Neuronal stem cell (in vitro differentiated cells): ENCODE measurements around the gene SIGLEC1.

Experiments used
- DNase-seq: peaks from one replicate; pipeline ENCODE4 v3.0.0-alpha.2; 2013; ENCODE audit warnings: low spot score
- H2AFZ ChIP-seq: one replicate; pipeline ENCODE4 v1.6.1; 2013; ENCODE audit warnings: mild to moderate bottlenecking, low read length, inconsistent platforms
- H2AK5ac ChIP-seq: 2 replicates; pipeline ENCODE4 v1.6.1; 2013; ENCODE audit warnings: low read depth, mild to moderate bottlenecking, inconsistent platforms, low read length, moderate library complexity, mixed read lengths
- H2BK120ac ChIP-seq: 2 replicates; pipeline ENCODE4 v1.6.1; 2013; ENCODE audit warnings: low read depth, mild to moderate bottlenecking, inconsistent platforms, low read length, moderate library complexity, mixed read lengths
- H2BK12ac ChIP-seq: one replicate; pipeline ENCODE4 v1.6.1; 2013; ENCODE audit warnings: low read length, inconsistent platforms
- H2BK15ac ChIP-seq: 2 replicates; pipeline ENCODE4 v1.6.1; 2013; ENCODE audit warnings: mild to moderate bottlenecking, low read length, inconsistent platforms, mixed read lengths
- H2BK5ac ChIP-seq: one replicate; pipeline ENCODE4 v1.6.1; 2013; ENCODE audit warnings: inconsistent platforms, mild to moderate bottlenecking, low read length, moderate library complexity
- H3K14ac ChIP-seq: one replicate; pipeline ENCODE4 v1.6.1; 2013; ENCODE audit warnings: low read length, inconsistent platforms
- H3K18ac ChIP-seq: 2 replicates; pipeline ENCODE4 v1.6.1; 2013; ENCODE audit warnings: low read length, inconsistent platforms
- H3K23ac ChIP-seq: 2 replicates; pipeline ENCODE4 v1.6.1; 2013; ENCODE audit warnings: low read depth, mild to moderate bottlenecking, mixed read lengths, low read length, inconsistent platforms; ENCODE audit not compliant: poor library complexity
- H3K27ac ChIP-seq: replicated peaks from 3 replicates; pipeline ENCODE4 v1.5.1; 2013; ENCODE audit warnings: low read length, inconsistent platforms
- H3K27me3 ChIP-seq, 3 experiments: 2 replicates each; pipeline ENCODE4 v1.6.1; 2013; ENCODE audit warnings: low read length in 3 of 3, mild to moderate bottlenecking in 2 of 3, inconsistent platforms in 1 of 3, low read depth in 1 of 3, mixed read lengths in 1 of 3, moderate library complexity in 1 of 3; ENCODE audit not compliant: control insufficient read depth in 3 of 3, insufficient read depth in 3 of 3
- H3K36me3 ChIP-seq, 2 donors: replicated peaks in 1 of 2; 2 replicates each; pipeline ENCODE4 v1.6.1; 2013; ENCODE audit warnings: low read length in 2 of 2; ENCODE audit not compliant: control insufficient read depth in 2 of 2, insufficient read depth in 2 of 2
- H3K4ac ChIP-seq: 2 replicates; pipeline ENCODE4 v1.6.1; 2013; ENCODE audit warnings: inconsistent platforms, mild to moderate bottlenecking, low read length, moderate library complexity
- H3K4me1 ChIP-seq, 2 donors: 1 replicate in 1 of 2; 2 replicates in 1 of 2; pipeline ENCODE4 v1.6.1; 2013; ENCODE audit warnings: low read length in 2 of 2, low read depth in 1 of 2; ENCODE audit not compliant: control insufficient read depth in 2 of 2, insufficient read depth in 1 of 2
- H3K4me2 ChIP-seq: one replicate; pipeline ENCODE4 v1.6.1; 2013; ENCODE audit warnings: mild to moderate bottlenecking, low read length, inconsistent platforms; ENCODE audit not compliant: insufficient read depth, poor library complexity, severe bottlenecking
- H3K4me3 ChIP-seq, 2 donors: 2 replicates each; pipeline ENCODE4 v1.5.1; 2013; ENCODE audit warnings: low read length in 2 of 2, mild to moderate bottlenecking in 2 of 2, inconsistent platforms in 1 of 2, moderate library complexity in 1 of 2
- H3K79me1 ChIP-seq: one replicate; pipeline ENCODE4 v1.6.1; 2013; ENCODE audit warnings: low read depth, mild to moderate bottlenecking, inconsistent platforms, low read length, moderate library complexity
- H3K9ac ChIP-seq: one replicate; pipeline ENCODE4 v1.6.1; 2013; ENCODE audit warnings: mild to moderate bottlenecking, low read depth, low read length, inconsistent platforms; ENCODE audit not compliant: poor library complexity
- H3K9me3 ChIP-seq, 2 donors: replicated peaks in 1 of 2; 2 replicates each; pipeline versions ENCODE3 to v1.6.1; 2013; ENCODE audit warnings: low read length in 2 of 2, mild to moderate bottlenecking in 2 of 2, inconsistent platforms in 1 of 2, low read depth in 1 of 2, mixed read lengths in 1 of 2, moderate library complexity in 1 of 2; ENCODE audit not compliant: control insufficient read depth in 2 of 2, insufficient read depth in 1 of 2
- H4K8ac ChIP-seq: one replicate; pipeline ENCODE4 v1.6.1; 2013; ENCODE audit warnings: low read depth, mild to moderate bottlenecking, inconsistent platforms, low read length, moderate library complexity
- H4K91ac ChIP-seq: one replicate; pipeline ENCODE4 v1.6.1; 2013; ENCODE audit warnings: low read length, low read depth, mild to moderate bottlenecking, inconsistent platforms; ENCODE audit not compliant: poor library complexity
- WGBS, 2 donors: extraction: QIAGEN DNeasy Blood & Tissue Kit; methylation state at CpG; one replicate each; pipeline ENCODE4 v1.1.7; 2013; ENCODE audit warnings: missing lambda C conversion rate in 2 of 2, mixed read lengths in 1 of 2; ENCODE audit not compliant: insufficient read length in 2 of 2, insufficient replicate concordance in 1 of 2; ENCODE audit errors: extremely low coverage in 2 of 2; 5-methylcytosine and 5-hydroxymethylcytosine counted together

SIGLEC1 gene

DNA sequence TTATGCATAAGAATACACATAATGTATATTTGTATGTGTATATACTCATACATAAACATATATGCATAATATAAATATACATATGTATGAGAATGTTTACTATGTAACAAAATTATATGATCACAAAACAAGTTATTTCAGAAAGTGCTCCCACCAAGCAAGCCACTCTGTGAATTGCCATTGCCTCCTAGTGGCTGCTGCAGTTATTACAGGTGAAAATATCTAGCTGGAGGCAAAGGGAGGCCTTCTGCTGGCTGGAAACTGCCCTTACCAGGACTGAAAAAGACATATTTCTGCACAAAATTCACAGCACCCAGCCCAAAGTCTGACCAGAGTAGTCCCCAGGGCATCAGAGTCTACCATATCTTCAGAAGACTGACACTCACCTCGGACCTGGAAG is 16.2 kb downstream of the SIGLEC1 start:
- no peaks in the 10 kb centered on the region for H3K36me3 ChIP-seq
- H2BK15ac ChIP-seq = no peak overlapping the region
- no peak overlapping the region for H3K4me2 ChIP-seq
- no peak overlapping the region for H2BK5ac ChIP-seq
- H2BK120ac ChIP-seq = no peak overlapping the region
- no peak overlapping the region for H3K27ac ChIP-seq
- H3K4ac ChIP-seq = no peak overlapping the region
- no CpG with 5 or more reads among the region's 1 CpG for WGBS, 2 donors
- no peak overlapping the region for H3K9ac ChIP-seq
- no peaks in the 10 kb centered on the region for H3K4me1 ChIP-seq
- DNase-seq = no peak
- H3K4me3 ChIP-seq = no peak overlapping the region
- H3K79me1 ChIP-seq = no peaks in the 10 kb centered on the region
- no peak overlapping the region for H4K8ac ChIP-seq
- H2AK5ac ChIP-seq = no peak overlapping the region
- peaks cover 0 to 6% (median 0%) of the 10 kb centered on the region in 3 experiments for H3K27me3 ChIP-seq
- no peak overlapping the region for H3K18ac ChIP-seq
- H2AFZ ChIP-seq = no peak overlapping the region
- no peak overlapping the region for H3K23ac ChIP-seq
- no peak overlapping the region for H4K91ac ChIP-seq
- H3K9me3 ChIP-seq = peaks cover 0 to 6% of the 10 kb centered on the region in 2 donors
- no peak overlapping the region for H3K14ac ChIP-seq
- no peak overlapping the region for H2BK12ac ChIP-seq

DNA sequence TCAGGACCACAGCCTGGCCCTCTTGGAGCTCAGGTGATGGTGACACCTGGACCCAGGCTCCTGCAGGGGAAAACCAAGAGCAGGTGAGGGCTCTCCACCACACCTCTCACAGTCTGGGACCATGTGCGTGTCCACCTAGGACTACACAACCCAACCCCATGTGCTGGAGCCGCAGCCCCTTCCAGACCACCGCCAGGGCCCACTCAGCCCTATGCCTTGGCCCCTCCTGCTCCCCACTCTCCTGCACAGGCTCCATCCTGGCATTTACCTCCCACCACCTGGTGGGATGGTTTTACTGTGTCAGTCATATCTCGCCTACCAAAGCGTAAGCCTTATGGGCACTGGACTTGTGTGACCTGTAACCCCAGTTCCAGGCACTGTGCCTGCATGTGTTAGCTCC is 17.5 kb downstream of the SIGLEC1 start:
- H3K4me3 ChIP-seq = no peak overlapping the region
- no CpG with 5 or more reads among the region's 5 CpGs for WGBS, 2 donors

DNA sequence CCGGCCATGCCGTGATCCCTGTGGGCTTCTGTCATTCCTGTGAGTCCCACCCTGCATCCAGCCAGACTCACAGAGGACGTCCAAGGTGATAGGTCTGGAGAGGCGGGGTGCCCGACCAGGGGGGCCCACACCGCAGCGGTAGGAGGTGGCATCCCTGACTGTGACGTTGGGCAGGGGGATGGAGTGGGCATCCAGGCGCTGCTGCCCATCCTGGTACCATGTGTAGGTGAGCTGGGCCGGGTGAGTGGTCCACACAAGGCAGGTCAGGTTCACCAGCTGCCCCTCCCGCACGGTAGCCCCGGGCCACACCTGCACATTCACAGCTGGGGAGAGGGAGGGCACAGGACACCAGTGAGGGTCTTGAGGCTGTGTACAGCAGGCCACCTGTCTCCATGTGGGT is 19.0 kb downstream of the SIGLEC1 start:
- H3K23ac ChIP-seq = no peak overlapping the region
- DNase-seq = no peak
- no peak overlapping the region for H3K18ac ChIP-seq
- H2BK120ac ChIP-seq = peak overlapping the region; percentile 87
- no peak overlapping the region for H3K14ac ChIP-seq
- H3K27ac ChIP-seq = no peak overlapping the region
- H4K8ac ChIP-seq = peak overlapping the region; percentile 26
- no peak overlapping the region for H2BK5ac ChIP-seq
- peak overlapping the region in 1 of 2 donors; percentile 22 for H3K4me3 ChIP-seq
- peak overlapping the region; percentile 36 for H3K9ac ChIP-seq
- no peak overlapping the region for H2AFZ ChIP-seq
- WGBS, 2 donors = no CpG with 5 or more reads among the region's 13 CpGs
- no peaks in the 10 kb centered on the region for H3K79me1 ChIP-seq
- peaks cover 0 to 14% (median 0%) of the 10 kb centered on the region in 3 experiments for H3K27me3 ChIP-seq
- H4K91ac ChIP-seq = no peak overlapping the region
- H3K4ac ChIP-seq = no peak overlapping the region
- H3K9me3 ChIP-seq = peaks cover 0 to 6% of the 10 kb centered on the region in 2 donors
- H2BK15ac ChIP-seq = peak overlapping the region; percentile 16
- no peak overlapping the region for H3K4me2 ChIP-seq
- H2AK5ac ChIP-seq = peak overlapping the region; percentile 88
- H3K36me3 ChIP-seq = no peaks in the 10 kb centered on the region
- H2BK12ac ChIP-seq = no peak overlapping the region
- no peaks in the 10 kb centered on the region for H3K4me1 ChIP-seq

More for the DNA sequence above, 17.5 kb downstream of the SIGLEC1 start:
- Histone ChIP-seq H3K27ac (no peak overlapping the region), H3K4me2 (no peak overlapping the region), H3K79me1 (no peaks in the 10 kb centered on the region), H2BK5ac (peak overlapping the region; percentile 19), H2AFZ (no peak overlapping the region), H3K23ac (no peak overlapping the region), H2BK120ac (no peak overlapping the region), H3K14ac (no peak overlapping the region), H2BK15ac (no peak overlapping the region), H2AK5ac (no peak overlapping the region), H3K4ac (no peak overlapping the region), H3K18ac (peak overlapping the region; percentile 28), H3K4me1 (no peaks in the 10 kb centered on the region), H3K9me3 (peaks cover 0 to 6% of the 10 kb centered on the region in 2 donors), H3K27me3 (peaks cover 0 to 12% (median 0%) of the 10 kb centered on the region in 3 experiments), H2BK12ac (no peak overlapping the region), H4K8ac (no peak overlapping the region), H3K9ac (no peak overlapping the region), H4K91ac (no peak overlapping the region), H3K36me3 (no peaks in the 10 kb centered on the region)
- DNase-seq = no peak

DNA sequence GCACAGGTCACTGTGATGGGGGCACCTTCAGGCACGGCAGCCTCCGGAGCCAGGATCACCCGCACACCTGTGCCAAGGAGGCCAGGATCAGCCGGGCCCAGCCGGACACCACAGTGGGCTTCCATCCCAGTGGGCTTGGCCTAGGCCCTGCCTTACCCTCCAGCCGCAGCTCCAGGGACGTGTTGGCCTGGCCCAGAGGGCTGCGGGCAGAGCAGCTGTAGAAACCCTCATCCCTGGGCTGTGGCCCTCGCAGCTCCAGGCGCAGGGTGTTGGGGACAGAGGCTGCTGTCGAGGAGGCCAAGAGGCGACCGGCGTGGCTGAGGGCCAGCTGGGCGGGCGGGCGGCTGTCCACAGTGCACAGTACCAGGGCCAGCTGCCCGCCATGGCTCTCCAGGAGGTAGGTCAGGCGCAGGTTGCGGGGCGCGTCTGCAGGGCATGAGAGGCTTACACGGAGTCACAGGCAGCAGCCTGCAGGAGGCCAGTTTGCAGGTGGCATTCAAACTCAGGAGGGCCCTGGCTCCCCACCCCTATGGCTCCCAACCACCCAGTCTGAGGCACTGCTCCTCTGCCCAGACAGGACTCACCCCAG is 19.6 kb downstream of the SIGLEC1 start:
- Histone ChIP-seq H3K27me3 (peaks cover 0 to 13% (median 0%) of the 10 kb centered on the region in 3 experiments), H2BK12ac (no peak overlapping the region), H3K14ac (no peak overlapping the region), H3K79me1 (no peaks in the 10 kb centered on the region), H2BK15ac (peak overlapping the region; percentile 21), H4K91ac (peak overlapping the region; percentile 41), H4K8ac (no peak overlapping the region), H3K4ac (no peak overlapping the region), H2AK5ac (peak overlapping the region; percentile 38), H2BK120ac (no peak overlapping the region), H3K4me2 (no peak overlapping the region), H3K27ac (no peak overlapping the region), H2BK5ac (no peak overlapping the region), H3K4me1 (no peaks in the 10 kb centered on the region), H3K4me3 (no peak overlapping the region), H3K9me3 (peaks cover 0 to 6% of the 10 kb centered on the region in 2 donors), H3K9ac (no peak overlapping the region), H3K23ac (peak overlapping the region; percentile 16), H3K18ac (peak overlapping the region; percentile 61), H2AFZ (no peak overlapping the region), H3K36me3 (no peaks in the 10 kb centered on the region)
- no peak for DNase-seq
- WGBS, 2 donors = no CpG with 5 or more reads among the region's 23 CpGs
